HG03342 (cell line): ENCODE measurements around the gene SPATA24.
"Not testable (repeated sequence)": the region's sequence is repeated elsewhere in the genome, so short reads cannot be mapped to it uniquely, and the experiment has no call there.

ENCODE experiments used
- ATAC-seq: cut with Tn5 transposase; IDR thresholded peaks from one replicate; pipeline ENCODE4 v1.9.1; 2021; ENCODE audit warnings: mild to moderate bottlenecking, moderate library complexity; ENCODE audit not compliant: unreplicated experiment

The SPATA24 gene

GRCh38 chr5:139383993-139384590 is 19.8 kb downstream of the SPATA24 start:
- no peak for ATAC-seq

- no peak for ATAC-seq
Measured at GRCh38 chr5:139383275-139383992, 20.5 kb downstream of the SPATA24 start, which contains the start of gene SLC23A1. Gene SLC23A1 (minus strand): TSS chr5:139383297. CDS start chr5:139383253, 44 bp downstream.

DNA sequence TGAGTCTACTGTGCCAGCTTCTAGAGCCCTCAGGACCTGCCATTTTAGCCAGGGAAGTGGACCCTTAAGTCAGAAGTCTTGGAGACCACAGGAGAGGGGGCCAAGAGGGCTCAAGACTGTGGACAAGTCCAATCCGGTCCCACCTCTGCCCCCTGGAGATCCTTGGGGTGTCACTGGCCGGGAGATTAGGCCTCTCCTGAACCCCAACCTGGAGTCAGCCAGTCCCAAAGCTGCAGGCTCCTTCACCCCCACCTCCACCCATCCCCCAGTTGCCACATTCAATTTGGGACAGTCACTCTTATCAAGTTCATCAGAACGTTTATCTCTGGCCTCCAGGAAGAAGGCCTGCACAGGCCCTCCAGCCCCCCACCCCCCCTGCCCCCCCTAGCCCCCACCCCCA is 21.1 kb downstream of the SPATA24 start:
- ATAC-seq = no peak

- no peak for ATAC-seq
Measured at GRCh38 chr5:139381837-139382761, 21.8 kb downstream of the SPATA24 start.

DNA sequence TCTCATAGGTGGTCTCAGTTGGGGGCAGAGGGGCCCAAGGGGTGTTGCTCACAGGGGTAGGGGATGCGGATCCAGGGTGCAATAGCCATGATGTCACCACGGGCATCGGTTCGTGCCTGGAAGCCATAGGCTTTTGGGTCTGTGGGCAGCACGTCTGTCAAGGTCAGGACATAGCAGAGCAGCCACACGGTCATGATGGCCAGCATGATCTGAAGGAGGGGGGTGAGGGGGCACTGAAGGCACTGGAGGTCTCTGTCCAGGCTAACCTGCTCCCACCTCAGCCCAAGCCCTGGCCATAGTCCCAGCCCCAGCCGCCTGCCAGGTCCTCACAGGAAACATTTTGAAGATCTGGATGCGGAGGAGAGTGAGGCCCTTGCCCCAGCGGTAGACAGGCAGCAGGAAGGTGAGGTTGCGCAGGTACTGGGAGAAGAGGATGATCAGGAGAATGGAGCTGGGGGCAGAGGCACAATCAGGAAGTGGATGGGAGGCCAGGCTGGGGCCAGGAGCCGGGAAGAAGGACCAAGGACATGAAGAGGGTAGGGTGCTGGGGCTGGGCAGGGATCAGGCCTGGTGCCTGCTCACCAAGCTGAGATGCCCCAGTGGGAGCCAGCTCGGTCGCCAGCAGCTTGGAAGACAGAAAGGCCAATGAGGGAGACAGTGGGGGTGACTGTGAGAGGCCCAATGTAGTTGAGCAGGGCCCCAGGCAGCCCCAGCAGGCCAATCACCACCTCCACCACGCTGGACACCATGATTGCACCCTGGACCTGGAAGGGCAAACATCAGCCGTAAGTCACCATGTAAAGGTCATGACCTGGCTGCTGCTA is 24.1 kb downstream of the SPATA24 start:
- ATAC-seq = no peak

- no peak for ATAC-seq
Measured at GRCh38 chr5:139378941-139379361, 24.9 kb downstream of the SPATA24 start.

GRCh38 chr5:139378101-139378825 is 25.6 kb downstream of the SPATA24 start:
- ATAC-seq = no peak

DNA sequence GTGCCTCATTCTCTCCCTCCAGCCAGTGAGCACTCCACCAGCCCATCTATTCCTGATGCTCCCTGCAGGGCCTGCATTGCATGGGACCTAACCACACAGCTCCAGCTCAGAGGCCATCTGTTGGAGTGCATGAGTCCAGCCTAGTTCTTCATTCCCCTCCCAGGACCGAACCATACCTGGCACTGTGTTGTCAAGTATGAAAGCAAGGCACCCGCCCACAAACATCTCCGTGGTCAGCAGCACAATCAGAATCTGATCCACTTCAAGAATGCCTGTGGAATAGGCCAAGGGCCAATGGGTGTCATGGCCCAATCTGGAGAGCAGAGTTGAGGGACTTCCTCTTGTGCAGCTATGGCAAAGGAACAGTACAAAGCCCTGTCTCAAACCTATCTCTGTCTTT is 26.7 kb downstream of the SPATA24 start:
- ATAC-seq = no peak

DNA sequence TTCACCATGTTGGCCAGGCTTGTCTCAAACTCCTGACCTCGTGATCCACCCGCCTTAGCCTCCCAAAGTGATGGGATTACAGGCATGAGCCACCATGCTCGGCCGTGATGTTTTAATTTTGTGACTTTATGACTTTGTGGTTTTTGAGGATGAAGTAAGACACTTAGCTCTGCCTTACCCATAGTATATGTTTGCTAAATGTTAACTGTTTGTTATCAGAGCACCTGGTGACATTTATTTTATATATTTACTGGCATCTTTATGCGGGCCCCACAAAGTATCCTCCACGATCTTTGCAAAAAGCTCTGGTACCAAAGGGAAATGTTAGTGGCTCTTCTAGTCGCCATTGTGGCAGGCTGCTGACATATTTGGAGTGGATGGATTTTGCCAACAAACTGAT is 27.5 kb downstream of the SPATA24 start:
- ATAC-seq = no peak

DNA sequence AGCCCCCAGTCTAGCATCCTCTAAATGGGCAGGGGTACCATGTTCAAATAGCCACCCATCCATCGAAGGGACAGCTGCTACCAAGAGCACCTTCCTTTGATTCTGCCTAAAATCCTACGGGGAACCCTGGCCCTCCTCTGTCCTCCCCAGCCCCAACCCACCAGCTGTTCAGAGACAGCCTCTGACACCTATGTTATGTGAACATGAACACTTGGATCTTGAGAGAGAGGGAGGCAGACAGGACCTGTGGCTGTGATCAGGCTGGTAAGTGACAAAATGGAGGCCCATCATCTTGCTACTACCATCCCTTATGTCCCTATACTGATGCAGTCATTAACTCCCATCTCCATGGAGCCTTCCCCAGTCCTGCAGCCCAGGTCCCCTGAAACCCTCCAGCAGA is 29.0 kb downstream of the SPATA24 start:
- ATAC-seq = no peak

- ATAC-seq = no peak
Measured at GRCh38 chr5:139371482-139372435, 32.1 kb downstream of the SPATA24 start.

DNA sequence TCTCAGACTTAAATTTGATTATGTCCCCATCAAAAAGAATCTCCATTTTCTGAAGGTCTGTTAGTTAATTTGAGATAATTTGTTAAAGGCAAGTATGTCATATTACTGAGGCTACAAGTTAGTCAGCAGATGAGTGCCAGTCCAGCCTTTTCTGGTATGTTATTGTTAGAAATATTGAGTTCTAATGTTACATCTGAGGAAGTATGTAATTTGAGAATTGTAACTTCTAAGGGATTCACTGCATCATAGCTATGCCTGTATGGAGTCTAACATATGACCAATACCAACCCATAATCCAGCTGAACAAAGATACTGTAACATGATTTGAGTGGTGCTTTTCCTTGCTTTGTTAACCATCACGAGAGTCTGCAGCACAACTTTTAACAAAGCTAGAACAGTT is 34.7 kb downstream of the SPATA24 start:
- ATAC-seq = no peak

DNA sequence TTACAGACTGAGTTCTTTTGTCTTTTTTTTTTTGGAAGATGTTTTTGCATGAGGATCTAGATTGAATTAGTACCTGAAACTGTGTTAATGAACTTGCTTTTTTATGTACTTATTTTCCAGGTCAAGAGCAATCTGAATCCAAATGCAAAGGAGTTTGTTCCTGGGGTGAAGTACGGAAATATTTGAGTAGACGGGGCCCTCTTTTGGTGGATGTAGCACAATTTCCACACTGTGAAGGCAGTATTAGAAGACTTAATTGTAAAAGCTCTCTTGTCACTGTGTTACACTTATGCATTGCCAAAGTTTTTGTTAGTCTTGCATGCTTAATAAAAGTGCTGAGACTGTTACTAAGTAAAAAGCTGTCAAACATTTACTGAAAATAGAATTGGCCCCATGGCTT is 35.3 kb downstream of the SPATA24 start:
- no peak for ATAC-seq

DNA sequence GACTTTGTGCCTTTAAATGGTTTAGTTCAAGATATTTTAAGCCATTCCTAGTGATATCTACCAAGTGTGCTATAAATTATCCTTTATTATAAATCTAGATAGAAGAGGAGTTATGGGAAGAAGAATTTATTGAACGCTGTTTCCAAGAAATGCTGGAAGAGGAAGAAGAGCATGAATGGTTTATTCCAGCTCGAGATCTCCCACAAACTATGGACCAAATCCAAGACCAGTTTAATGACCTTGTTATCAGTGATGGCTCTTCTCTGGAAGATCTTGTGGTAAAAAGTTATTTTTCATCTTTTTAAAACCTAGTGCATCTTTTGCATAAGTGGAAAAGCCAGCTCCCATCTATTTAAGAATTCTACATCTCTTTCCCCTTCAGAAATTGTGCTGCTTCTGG is 39.4 kb downstream of the SPATA24 start:
- no peak for ATAC-seq

- ATAC-seq = no peak
Measured at GRCh38 chr5:139363937-139364336, 40.0 kb downstream of the SPATA24 start.

GRCh38 chr5:139361835-139362429 is 42.0 kb downstream of the SPATA24 start:
- no peak for ATAC-seq

- no peak for ATAC-seq
Measured at GRCh38 chr5:139360384-139360783, 43.5 kb downstream of the SPATA24 start.

DNA sequence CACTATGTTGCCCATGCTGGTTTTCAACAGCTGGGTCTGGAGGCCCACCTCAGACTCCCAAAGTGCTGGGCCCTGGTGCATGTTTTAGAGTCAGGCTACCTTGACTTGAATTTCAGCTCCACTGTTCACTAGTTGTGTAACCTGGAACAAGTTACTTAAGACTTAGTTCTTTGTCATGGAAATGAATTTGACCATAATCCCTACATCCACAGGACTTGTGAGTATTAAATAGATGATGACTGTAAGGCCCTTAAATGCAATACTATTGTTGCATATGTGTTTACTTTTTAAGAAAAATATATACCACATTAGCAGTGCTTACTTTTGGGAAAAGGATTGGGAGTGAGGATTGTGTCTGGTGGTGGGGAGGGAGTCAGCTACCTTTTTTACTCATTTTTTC is 45.8 kb downstream of the SPATA24 start:
- no peak for ATAC-seq

DNA sequence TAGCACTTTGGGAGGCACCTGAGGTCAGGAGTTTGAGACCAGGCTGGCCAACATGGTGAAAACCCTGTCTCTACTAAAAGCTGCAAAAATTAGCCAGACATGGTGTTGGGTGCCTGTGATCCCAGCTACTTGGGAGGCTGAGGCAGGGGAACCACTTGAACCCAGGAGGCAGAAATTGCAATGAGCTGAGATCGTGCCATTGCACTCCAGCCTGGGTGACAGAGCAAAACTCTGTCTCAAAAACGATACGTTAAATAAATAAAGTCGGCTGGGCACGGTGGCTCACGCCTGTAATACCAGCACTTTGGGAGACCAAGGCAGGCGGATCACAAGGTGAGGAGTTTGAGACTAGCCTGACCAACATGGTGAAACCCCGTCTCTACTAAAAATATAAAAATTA is 48.0 kb downstream of the SPATA24 start:
- ATAC-seq = not testable (repeated sequence)
